Right kidney (tissue), 1 donor: Measurements from ENCODE around the gene CDKL4.
"Not testable (repeated sequence)": the region's sequence is repeated elsewhere in the genome, so short reads cannot be mapped to it uniquely, and the experiment has no call there.

Experiments
- DNase-seq: peaks from one replicate; pipeline ENCODE4 v3.0.0-alpha.2; 2016

CDKL4 gene

DNA sequence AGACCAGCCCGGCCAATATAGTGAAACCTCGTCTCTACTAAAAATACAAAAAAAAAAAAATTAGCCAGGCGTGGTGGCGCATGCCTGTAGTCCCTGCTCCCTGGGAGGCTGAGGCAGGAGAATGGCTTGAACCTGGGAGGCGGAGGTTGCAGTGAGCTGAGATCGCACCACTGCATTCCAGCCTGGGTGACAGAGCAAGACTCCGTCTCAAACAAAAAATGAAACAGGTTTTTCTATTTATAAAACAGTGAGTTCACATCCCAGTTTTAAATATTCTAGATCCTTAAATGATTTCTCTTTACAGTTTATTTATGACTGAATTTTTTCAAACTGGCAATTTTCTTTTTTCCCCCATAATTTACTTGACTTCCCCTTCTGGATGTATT, 102.8 kb downstream of the CDKL4 start:
- DNase-seq = not testable (repeated sequence)

DNA sequence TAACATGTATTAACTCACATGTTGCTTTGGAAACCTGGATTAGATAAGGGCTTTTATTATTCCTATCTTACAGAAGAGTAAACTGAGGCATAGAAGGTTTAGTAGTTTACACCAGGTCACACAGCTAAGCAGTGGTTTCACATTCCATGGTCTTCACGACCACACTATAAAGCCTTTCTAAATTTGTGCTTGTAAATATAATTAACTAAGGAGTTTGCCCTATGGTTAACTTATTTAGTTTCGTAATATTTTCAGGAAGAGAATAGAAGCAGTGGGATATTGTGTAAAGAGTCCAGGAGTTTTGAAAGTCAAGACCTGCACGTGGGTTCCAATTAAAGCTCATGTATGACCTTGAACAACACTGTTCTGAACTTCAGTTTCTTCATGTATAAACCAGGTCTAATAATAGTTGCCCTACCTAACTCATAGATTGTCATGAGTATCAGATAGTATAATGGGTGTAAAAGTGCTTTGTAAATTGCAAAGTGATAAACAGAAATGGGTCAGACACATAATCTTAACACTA, 103.4 kb downstream of the CDKL4 start:
- no peak for DNase-seq

DNA sequence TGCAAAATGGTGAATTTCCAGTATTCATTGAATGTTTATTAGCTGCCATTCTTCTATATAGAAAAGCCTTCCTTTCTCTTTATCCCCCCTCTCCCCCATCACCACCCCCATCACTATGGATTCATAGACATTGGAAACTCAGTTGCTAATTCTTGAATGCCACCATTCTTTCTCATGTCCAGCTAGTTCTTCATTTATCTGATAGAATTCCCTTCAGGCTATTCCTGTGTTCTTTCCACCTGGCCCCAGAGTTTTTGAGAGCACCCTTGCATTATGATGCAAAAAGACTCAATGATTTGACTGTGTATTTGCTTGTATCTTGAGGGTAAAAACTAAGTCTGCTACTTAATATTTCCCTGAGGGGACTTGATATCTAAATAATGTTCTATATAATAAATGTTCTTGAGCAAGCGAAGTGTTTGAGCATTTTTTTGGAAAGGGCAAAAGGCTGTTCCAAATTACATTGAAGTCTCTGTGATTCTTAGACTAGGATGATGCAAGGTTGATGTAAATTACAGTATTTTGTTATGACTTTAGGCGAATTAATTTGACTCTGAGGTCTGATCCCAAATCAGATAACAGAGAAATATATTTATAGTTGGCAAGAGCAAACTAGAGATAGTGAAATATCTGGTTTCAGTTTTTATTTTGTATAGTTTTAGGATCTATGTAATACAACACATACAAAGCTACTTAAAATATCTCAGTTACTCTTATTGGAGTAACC, 104.1 kb downstream of the CDKL4 start:
- no peak for DNase-seq

DNA sequence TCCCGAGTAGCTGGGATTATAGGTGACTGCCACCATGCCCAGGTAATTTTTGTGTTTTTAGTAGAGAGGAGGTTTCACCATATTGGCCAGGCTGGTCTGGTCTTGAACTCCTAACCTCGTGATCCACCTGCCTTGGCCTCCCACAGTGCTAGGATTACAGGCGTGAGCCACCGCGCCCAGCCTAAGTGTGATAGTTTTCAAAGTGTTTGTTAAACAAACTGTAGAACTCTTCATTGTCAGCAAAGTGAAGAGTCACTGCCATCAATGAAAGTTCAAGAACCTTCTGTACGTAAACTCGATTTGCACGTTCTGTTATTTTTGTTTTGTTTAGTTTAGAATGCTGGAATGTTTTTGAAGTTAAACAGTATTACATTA, 104.9 kb downstream of the CDKL4 start:
- no peak for DNase-seq

DNA sequence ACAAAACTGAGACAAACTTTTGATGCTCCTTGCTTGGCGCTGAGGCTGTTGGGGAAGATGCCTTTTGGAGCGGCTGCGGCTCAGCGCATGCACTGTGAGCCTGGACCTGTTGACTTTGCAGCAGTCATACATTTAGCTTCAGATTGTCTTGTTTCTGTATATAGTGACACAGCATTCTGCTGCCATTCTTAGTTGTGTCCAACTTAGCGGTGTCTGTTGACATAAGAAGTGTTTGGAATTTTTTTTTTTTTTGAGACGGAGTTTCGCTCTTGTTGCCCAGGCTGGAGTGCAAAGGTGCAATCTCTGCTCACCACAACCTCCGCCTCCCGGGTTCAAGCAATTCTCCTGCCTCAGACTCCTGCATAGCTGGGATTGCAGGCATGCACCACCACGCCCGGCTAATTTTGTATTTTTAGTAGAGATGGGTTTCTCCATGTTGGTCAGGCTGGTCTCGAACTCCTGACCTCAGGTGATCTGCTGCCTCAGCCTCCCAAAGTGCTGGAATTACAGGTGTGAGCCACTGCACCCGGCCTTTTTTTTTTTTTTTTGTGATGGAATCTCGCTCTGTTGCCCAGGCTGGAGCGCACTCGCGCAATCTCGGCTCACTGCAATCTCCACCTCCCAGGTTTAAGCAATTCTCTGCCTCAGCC, 105.5 kb downstream of the CDKL4 start:
- not testable (repeated sequence) for DNase-seq

DNA sequence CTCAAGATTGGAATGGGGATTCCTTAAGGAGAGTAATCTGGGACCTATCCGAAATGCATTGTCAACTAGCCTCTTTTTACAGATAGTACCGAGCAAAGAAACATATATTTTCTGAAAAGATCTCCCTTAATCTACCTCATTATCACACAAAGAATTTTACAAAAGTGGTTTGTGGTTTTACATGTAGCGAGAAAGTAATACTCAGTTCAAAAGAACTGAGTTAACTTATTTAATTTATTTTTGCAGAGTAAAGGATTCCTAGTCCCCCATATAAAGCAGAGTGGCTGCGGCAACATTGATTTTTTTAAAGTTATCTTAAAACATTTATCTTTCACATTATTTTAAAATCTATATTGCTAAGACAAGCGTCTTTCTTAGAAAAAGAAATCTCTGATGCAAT, 107.0 kb downstream of the CDKL4 start:
- no peak for DNase-seq

DNA sequence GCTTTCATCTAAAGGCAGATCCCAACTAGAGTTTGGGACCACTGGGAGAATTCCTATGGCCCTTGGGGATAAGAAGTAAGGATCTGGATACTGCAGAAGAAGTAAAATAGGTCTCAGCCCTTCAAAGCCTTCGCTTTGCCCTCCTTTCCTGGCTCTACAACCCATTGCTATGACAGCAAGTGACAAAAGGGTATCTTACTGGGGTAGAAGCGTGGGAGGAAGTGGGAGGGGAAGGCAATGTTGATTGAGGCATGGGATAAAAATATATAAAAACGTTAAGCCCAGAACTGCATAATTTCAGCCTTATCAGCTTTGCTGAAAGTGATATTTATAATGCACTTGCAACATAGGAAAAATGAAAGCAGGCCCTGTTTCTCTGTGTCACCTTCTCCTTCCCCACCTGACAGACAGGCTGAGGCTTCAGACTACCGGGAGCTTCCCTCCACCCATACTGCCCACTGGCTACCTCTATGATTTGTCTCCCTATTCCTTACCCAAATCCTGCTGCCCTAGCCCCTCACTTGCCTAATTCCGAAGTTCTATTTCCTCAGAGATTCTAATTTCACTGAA, 108.0 kb downstream of the CDKL4 start:
- no peak for DNase-seq

DNA sequence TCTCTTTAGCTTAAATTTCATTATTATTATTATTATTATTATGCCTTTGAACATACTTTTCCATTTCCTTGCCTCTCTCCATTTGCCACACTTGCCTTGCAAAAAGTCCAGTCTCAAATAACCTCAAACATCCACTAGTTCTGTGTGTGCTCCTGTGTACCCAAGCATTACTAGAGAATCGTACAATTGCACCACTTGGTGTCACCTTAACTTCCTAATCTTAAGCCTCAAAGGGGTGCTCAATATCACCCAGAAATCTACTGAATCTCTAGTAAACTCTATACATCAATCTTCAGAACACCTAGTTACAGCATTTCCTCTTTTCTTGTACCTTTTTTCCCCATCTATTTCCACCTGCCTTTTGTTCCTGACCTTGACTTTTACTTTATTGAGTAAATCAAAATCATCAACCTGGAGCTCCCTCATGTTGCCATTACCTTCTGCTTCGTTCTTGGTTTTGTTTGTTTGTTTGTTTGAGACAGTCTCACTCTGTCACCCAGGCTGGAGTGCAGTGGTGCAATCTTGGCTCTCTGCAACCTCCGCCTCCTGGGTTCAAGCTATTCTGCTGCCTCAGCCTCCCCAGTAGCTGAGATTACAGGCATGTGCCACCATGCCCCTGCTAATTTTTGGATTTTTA, 110.4 kb downstream of the CDKL4 start:
- DNase-seq = no peak

DNA sequence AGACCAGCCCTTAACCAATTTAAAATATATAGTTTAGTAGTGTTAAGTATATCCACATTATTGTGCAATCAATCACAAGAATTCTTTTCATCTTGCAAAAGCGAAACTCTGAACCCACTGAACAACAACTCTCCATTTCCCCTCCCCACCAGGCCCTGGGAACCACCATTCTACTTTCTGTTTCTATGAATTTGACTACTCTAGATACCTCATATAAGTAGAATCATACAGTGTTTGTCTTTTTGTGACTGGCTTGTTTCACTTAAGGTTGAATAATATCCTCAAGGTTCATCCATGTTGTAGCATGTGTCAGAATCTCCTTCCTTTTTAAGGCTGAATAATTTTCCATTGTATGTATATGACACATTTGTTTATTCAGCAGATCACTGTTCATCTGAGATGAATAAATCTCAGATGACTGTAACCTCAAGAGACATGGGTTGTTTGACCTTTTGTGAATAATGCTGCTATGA, 114.8 kb downstream of the CDKL4 start:
- DNase-seq = no peak

DNA sequence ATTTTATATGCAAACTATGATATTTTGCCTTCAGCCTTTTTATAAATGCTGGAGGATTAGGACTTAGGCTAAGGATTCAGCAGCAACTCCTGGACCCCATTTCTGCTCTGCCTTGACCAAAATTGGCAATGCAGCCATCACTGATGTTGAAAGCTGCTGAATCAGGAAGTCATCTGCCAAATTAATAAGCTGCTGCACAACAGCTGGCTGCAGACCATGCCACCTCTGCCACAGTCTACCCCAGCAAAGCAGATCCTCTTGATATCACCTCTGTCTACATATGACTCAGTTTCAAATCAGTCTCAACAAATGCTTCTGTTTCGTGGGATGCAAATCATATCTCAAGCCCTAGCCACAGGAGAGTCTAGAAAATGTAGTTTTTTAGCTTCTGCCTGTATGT, 115.8 kb downstream of the CDKL4 start:
- DNase-seq = no peak
